Measurements from ENCODE around the gene MBP.

The MBP gene

GRCh38 chr18:77151772-77152520, 19.4 kb upstream of the MBP start:
- DNase-seq (ENCODE audit: low read depth): no peak
- no peak overlapping the region for H3K4me3 ChIP-seq (ENCODE audit: low read depth, low read length)
- TF ChIP-seq CTCF (IDR thresholded peaks at IDR 0.05; ENCODE audit: control insufficient read depth, extremely low read depth, insufficient read depth): no peak

- no peak overlapping the region for H3K4me3 ChIP-seq (ENCODE audit: low read depth, low read length)
- no peak for DNase-seq (ENCODE audit: low read depth)
- no peak for TF ChIP-seq CTCF (IDR thresholded peaks at IDR 0.05; ENCODE audit: control insufficient read depth, extremely low read depth, insufficient read depth)
These were observed 18.6 kb upstream of the MBP start for GRCh38 chr18:77151033-77151771.

GRCh38 chr18:77150588-77150987, 18.0 kb upstream of the MBP start:
- DNase-seq (ENCODE audit: low read depth): no peak
- no peak for TF ChIP-seq CTCF (IDR thresholded peaks at IDR 0.05; ENCODE audit: control insufficient read depth, extremely low read depth, insufficient read depth)
- no peak overlapping the region for H3K4me3 ChIP-seq (ENCODE audit: low read depth, low read length)

- H3K4me3 ChIP-seq (ENCODE audit: low read depth, low read length): no peak overlapping the region
- no peak for DNase-seq (ENCODE audit: low read depth)
- TF ChIP-seq CTCF (IDR thresholded peaks at IDR 0.05; ENCODE audit: control insufficient read depth, extremely low read depth, insufficient read depth): no peak
These were observed 15.7 kb upstream of the MBP start for GRCh38 chr18:77148289-77148688.

- no peak overlapping the region for H3K4me3 ChIP-seq (ENCODE audit: low read depth, low read length)
- no peak for DNase-seq (ENCODE audit: low read depth)
- no peak for TF ChIP-seq CTCF (IDR thresholded peaks at IDR 0.05; ENCODE audit: control insufficient read depth, extremely low read depth, insufficient read depth)
These were observed 14.9 kb upstream of the MBP start for GRCh38 chr18:77147418-77147852.

- DNase-seq (ENCODE audit: low read depth): no peak
- TF ChIP-seq CTCF (IDR thresholded peaks at IDR 0.05; ENCODE audit: control insufficient read depth, extremely low read depth, insufficient read depth): no peak
- no peak overlapping the region for H3K4me3 ChIP-seq (ENCODE audit: low read depth, low read length)
These were observed 13.9 kb upstream of the MBP start for GRCh38 chr18:77146249-77147080.
